Esophagus (tissue), 2 donors: ENCODE measurements around the gene SMCO4. TPM values are rescaled to one million over a fixed set of nuclear protein-coding genes. Genes with fewer than 3 reads are reported as not detected.

Experiments used
- H3K27ac ChIP-seq, 2 donors: one replicate each; pipeline ENCODE4 v1.5.1; 2013; ENCODE audit warnings: low read depth in 2 of 2, mild to moderate bottlenecking in 2 of 2, inconsistent platforms in 1 of 2, low read length in 1 of 2, moderate library complexity in 1 of 2
- H3K27me3 ChIP-seq, 2 donors: one replicate each; pipeline ENCODE4 v1.6.1; 2013; ENCODE audit warnings: low read length in 2 of 2, control low read depth in 1 of 2, mild to moderate bottlenecking in 1 of 2; ENCODE audit not compliant: insufficient read depth in 2 of 2, control insufficient read depth in 1 of 2
- H3K36me3 ChIP-seq, 2 donors: one replicate each; pipeline ENCODE4 v1.6.1; 2013; ENCODE audit warnings: low read length in 1 of 2; ENCODE audit not compliant: control insufficient read depth in 2 of 2, insufficient read depth in 2 of 2
- H3K4me1 ChIP-seq, 2 donors: one replicate each; pipeline ENCODE4 v1.6.1; 2013; ENCODE audit warnings: low read length in 1 of 2; ENCODE audit not compliant: control insufficient read depth in 2 of 2, insufficient read depth in 2 of 2
- H3K4me3 ChIP-seq, 2 donors: one replicate each; pipeline ENCODE4 v1.5.1; 2013; ENCODE audit warnings: low read length in 2 of 2, mild to moderate bottlenecking in 2 of 2, low read depth in 1 of 2, moderate library complexity in 1 of 2
- H3K9me3 ChIP-seq, 2 donors: one replicate each; pipeline ENCODE4 v1.6.1; 2013; ENCODE audit warnings: mild to moderate bottlenecking in 2 of 2, low read depth in 1 of 2, low read length in 1 of 2, moderate library complexity in 1 of 2; ENCODE audit not compliant: control insufficient read depth in 2 of 2, insufficient read depth in 1 of 2
- WGBS, 2 donors: extraction: QIAGEN DNeasy Blood & Tissue Kit; methylation state at CpG; one replicate each; pipeline ENCODE4 v1.1.7; 2013; 5-methylcytosine and 5-hydroxymethylcytosine counted together
- polyA plus RNA-seq, 2 donors: library from polyadenylated mRNA; stranded (reverse); fragments of 200-250 nt; gene quantifications; one replicate each; pipeline ENCODE4 v1.2.3, GENCODE V29; 2013
- donor health status: healthy with polysubstance abuse.
- donor health status: Bipolar disorder and iron deficiency.

SMCO4 gene
- polyA plus RNA-seq, 2 donors, result 7.9 to 14.2 TPM

- H3K9me3 ChIP-seq, result no peaks in the 10 kb centered on the region
- H3K36me3 ChIP-seq, result no peaks in the 10 kb centered on the region
- 95 to 97% methylated on average over 3 of the region's 3 CpGs for WGBS, 2 donors
- no peak overlapping the region for H3K27ac ChIP-seq
- no peak overlapping the region for H3K4me3 ChIP-seq
- peaks cover 0 to 2% of the 10 kb centered on the region in 2 donors for H3K4me1 ChIP-seq
- H3K27me3 ChIP-seq, result no peaks in the 10 kb centered on the region
These were observed 30.1 kb downstream of the SMCO4 start for GRCh38 chr11:93512949-93513667.

- Histone ChIP-seq H3K36me3 (no peaks in the 10 kb centered on the region), H3K4me1 (peaks cover 0 to 2% of the 10 kb centered on the region in 2 donors), H3K4me3 (no peak overlapping the region), H3K27me3 (no peaks in the 10 kb centered on the region), H3K27ac (no peak overlapping the region), H3K9me3 (no peaks in the 10 kb centered on the region)
- WGBS, 2 donors, result 79 to 81% methylated on average over 4 of the region's 4 CpGs
These were observed 31.1 kb downstream of the SMCO4 start for GRCh38 chr11:93512073-93512475.

- Histone ChIP-seq H3K4me1 (no peaks in the 10 kb centered on the region), H3K9me3 (no peaks in the 10 kb centered on the region), H3K36me3 (no peaks in the 10 kb centered on the region), H3K27me3 (no peaks in the 10 kb centered on the region), H3K27ac (no peak overlapping the region), H3K4me3 (no peak overlapping the region)
- WGBS, 2 donors, result 94 to 98% methylated on average over 3 of the region's 3 CpGs
These were observed 32.9 kb downstream of the SMCO4 start for GRCh38 chr11:93510196-93510873.

GRCh38 chr11:93507517-93507916, 35.7 kb downstream of the SMCO4 start:
- Histone ChIP-seq H3K36me3 (no peaks in the 10 kb centered on the region), H3K27me3 (no peaks in the 10 kb centered on the region), H3K9me3 (no peaks in the 10 kb centered on the region), H3K4me1 (no peaks in the 10 kb centered on the region), H3K4me3 (no peak overlapping the region), H3K27ac (no peak overlapping the region)
- 70 to 73% methylated on average over 1 of the region's 1 CpG for WGBS, 2 donors

GRCh38 chr11:93505703-93506102, 37.5 kb downstream of the SMCO4 start:
- Histone ChIP-seq H3K36me3 (no peaks in the 10 kb centered on the region), H3K27ac (no peak overlapping the region), H3K9me3 (no peaks in the 10 kb centered on the region), H3K4me1 (no peaks in the 10 kb centered on the region), H3K4me3 (no peak overlapping the region), H3K27me3 (no peaks in the 10 kb centered on the region)
- 88 to 92% methylated on average over 3 of the region's 3 CpGs for WGBS, 2 donors

- H3K4me3 ChIP-seq, result no peak overlapping the region
- H3K27me3 ChIP-seq, result no peaks in the 10 kb centered on the region
- no peaks in the 10 kb centered on the region for H3K9me3 ChIP-seq
- WGBS, 2 donors, result 68 to 73% methylated on average over 3 of the region's 3 CpGs
- H3K36me3 ChIP-seq, result no peaks in the 10 kb centered on the region
- H3K27ac ChIP-seq, result no peak overlapping the region
- H3K4me1 ChIP-seq, result no peaks in the 10 kb centered on the region
These were observed 38.8 kb downstream of the SMCO4 start for GRCh38 chr11:93504110-93505095.

GRCh38 chr11:93501856-93502255, 41.3 kb downstream of the SMCO4 start:
- no peaks in the 10 kb centered on the region for H3K4me1 ChIP-seq
- WGBS, 2 donors, result 62 to 86% methylated on average over 2 of the region's 2 CpGs
- no peaks in the 10 kb centered on the region for H3K36me3 ChIP-seq
- no peaks in the 10 kb centered on the region for H3K9me3 ChIP-seq
- no peaks in the 10 kb centered on the region for H3K27me3 ChIP-seq
- no peak overlapping the region for H3K27ac ChIP-seq
- H3K4me3 ChIP-seq, result no peak overlapping the region

- WGBS, 2 donors, result 91 to 94% methylated on average over 5 of the region's 5 CpGs
- Histone ChIP-seq H3K27ac (no peak overlapping the region), H3K27me3 (no peaks in the 10 kb centered on the region), H3K36me3 (peaks cover 0 to 2% of the 10 kb centered on the region in 2 donors), H3K9me3 (no peaks in the 10 kb centered on the region), H3K4me3 (no peak overlapping the region), H3K4me1 (no peaks in the 10 kb centered on the region)
These were observed 42.4 kb downstream of the SMCO4 start for GRCh38 chr11:93500759-93501158.

- Histone ChIP-seq H3K9me3 (no peaks in the 10 kb centered on the region), H3K36me3 (peaks cover 0 to 2% of the 10 kb centered on the region in 2 donors), H3K27ac (no peak overlapping the region), H3K27me3 (no peaks in the 10 kb centered on the region), H3K4me1 (no peaks in the 10 kb centered on the region), H3K4me3 (no peak overlapping the region)
- 82 to 83% methylated on average over 9 of the region's 9 CpGs for WGBS, 2 donors
These were observed 44.5 kb downstream of the SMCO4 start for GRCh38 chr11:93498641-93499040.
